HG02938 (cell line): Measurements from ENCODE around the gene SLC35B1.
"Not testable (repeated sequence)": the region's sequence is repeated elsewhere in the genome, so short reads cannot be mapped to it uniquely, and the experiment has no call there.

Source experiments
- ATAC-seq: cut with Tn5 transposase; IDR thresholded peaks from one replicate; pipeline ENCODE4 v1.9.1; 2021; ENCODE audit warnings: mild to moderate bottlenecking, moderate library complexity; ENCODE audit not compliant: unreplicated experiment

Gene SLC35B1

GRCh38 chr17:49674507-49674906 is 33.3 kb downstream of the SLC35B1 start:
- no peak for ATAC-seq

DNA sequence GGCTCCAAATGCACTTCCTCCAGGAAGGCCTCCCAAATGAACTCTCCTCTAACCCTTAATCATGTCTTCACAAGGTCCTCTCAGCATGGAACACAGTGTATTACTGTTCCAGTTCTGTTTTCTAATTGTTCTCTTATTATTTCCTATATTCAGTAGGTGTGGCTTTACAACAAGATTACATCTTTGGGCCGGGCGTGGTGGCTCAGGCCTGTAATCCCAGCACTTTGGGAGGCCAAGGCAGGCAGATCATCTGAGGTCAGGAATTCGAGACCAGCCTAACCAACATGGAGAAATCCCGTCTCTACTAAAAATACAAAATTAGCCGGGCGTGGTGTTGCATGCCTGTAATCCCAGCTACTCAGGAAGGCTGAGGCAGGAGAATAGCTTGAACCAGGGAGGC is 34.1 kb downstream of the SLC35B1 start:
- ATAC-seq = not testable (repeated sequence)

DNA sequence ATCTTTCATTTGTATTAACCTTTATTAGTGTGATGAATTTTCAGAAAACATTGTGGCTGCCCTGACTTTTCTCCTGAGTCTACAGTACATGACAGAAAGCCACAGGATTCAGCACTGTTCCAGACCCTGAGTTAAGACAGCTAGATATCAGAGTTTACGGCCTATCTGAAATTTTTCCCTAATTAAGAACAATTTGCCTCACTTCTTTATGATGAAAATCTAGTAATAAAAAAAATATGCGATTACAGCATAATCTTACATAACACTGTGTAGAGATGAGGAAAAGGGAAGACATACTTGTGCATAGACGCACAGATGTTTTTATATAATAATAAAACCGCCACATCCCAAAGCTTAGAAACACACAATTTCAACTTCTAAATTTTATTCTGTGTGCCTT is 37.1 kb downstream of the SLC35B1 start:
- no peak for ATAC-seq

- ATAC-seq = no peak
Measured at GRCh38 chr17:49670002-49670401, 37.8 kb downstream of the SLC35B1 start.

DNA sequence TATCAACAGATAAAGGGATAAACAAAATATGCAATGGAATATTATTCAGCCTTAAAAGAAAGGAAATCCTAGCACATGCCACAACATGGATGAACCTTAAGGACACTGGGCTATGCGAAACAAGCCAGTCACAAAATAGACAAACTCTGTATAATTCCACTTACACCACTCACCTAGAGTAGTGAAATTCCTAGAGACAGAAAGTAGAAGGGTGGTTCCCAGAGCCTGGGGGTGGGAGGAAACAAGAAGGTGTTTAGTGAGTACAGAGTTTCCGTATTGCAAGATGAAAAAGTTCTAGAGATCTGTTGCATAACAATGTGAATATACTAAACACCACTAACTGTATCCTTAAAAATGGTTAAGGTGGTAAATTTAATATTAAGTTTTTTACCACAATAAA is 39.9 kb downstream of the SLC35B1 start:
- no peak for ATAC-seq

- ATAC-seq = no peak
Measured at GRCh38 chr17:49664706-49665211, 43.0 kb downstream of the SLC35B1 start.

DNA sequence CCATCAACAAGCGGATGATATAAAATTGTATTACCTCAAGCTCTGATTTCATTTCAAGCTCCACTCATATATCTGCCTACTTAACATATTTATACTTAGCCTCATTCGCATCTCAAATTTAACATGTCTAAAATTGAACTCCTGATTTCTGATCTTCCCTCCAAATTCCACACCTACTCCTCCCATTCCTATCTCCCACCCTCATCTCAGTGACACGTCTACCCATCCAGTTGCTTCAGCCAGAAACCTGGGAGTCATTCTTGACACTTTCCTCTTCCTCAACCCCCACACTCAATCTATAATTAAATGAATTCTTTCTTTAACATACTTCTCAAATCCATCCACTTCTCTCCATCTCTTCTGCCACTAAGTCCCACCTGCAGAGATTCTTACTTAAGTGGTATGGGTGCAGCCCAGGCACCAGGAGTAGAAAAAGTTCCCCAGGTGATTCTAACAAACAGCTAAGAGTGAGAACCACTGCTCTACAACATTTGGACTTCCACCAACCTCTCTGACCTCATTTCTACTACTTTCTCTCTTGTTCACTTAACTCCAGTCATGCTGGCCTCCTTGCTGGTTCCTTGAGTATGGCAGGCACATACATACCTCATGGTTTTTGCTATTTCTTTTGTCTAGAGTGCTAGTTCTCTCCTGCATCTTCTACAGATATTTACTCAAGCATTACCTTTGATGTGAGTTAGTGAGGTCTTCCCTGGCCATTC is 47.9 kb downstream of the SLC35B1 start:
- ATAC-seq = no peak

GRCh38 chr17:49656247-49656646 is 51.5 kb downstream of the SLC35B1 start:
- ATAC-seq = no peak
